K562 (cell line): Measurements from ENCODE around the gene CD72. TPM values are rescaled to one million over a fixed set of nuclear protein-coding genes. Genes with fewer than 3 reads are reported as not detected.

Experiments used
- ATAC-seq: fragments of 200-7000 bp; cut with Tn5 transposase; 3 replicates; pipeline ENCODE4 v1.9.1; 2020; ENCODE audit warnings: moderate library complexity
- BruUV-seq: library from RNA; stranded (reverse); fragments of 400-500 nt; replicated peaks from 2 replicates; lab custom pipeline; 2021; lab: Mats Ljungman, UMichigan
- CTCF ChIA-PET: fragments of 300-600 bp; formaldehyde crosslinking; extraction: SDS; loops from one replicate; lab custom pipeline; 2021; ENCODE audit warnings: low intra/inter-chr PET ratio; lab: Yijun Ruan, JAX
- POLR2A ChIA-PET: fragments of 300-600, 350-650 bp; sonication (Branson Sonifier 250); formaldehyde crosslinking; extraction: SDS; loops from one replicate; lab custom pipeline; 2021; ENCODE audit warnings: antibody characterized with exemption, inconsistent platforms; lab: Yijun Ruan, JAX
- DNase-seq, 4 experiments: peaks; one replicate each; pipeline versions ENCODE4 v3.0.0 to v3.0.0-alpha.2; 2011 to 2018; ENCODE audit warnings: low spot score in 3 of 4, mixed read lengths in 3 of 4; ENCODE audit errors: extremely low read depth in 1 of 4
- FAIRE-seq: peaks from 2 replicates; lab custom pipeline; 2011; peaks lifted over from hg19 to GRCh38; lab: Jason Lieb, UNC
- H2AFZ ChIP-seq: 2 replicates; pipeline ENCODE4 v1.6.0; 2011; ENCODE audit warnings: low read depth, low read length, control low read depth, inconsistent platforms
- H3K27ac ChIP-seq: fragments of 200-600 bp; 3 replicates; pipeline ENCODE4 v1.8.0; 2011; ENCODE audit warnings: low read depth, mild to moderate bottlenecking, control low read depth, inconsistent platforms, low read length, moderate library complexity, mixed read lengths; ENCODE audit errors: extremely low read depth
- H3K27me3 ChIP-seq, 2 experiments: fragments of 300-600 bp in 1 of 2; 2 replicates in 1 of 2; 3 replicates in 1 of 2; pipeline versions ENCODE4 v1.6.0 to v1.8.0; 2011; ENCODE audit warnings: inconsistent platforms in 2 of 2, low read length in 2 of 2, mild to moderate bottlenecking in 1 of 2, mixed read lengths in 1 of 2, moderate library complexity in 1 of 2; ENCODE audit not compliant: control insufficient read depth in 2 of 2, insufficient read depth in 2 of 2
- H3K36me3 ChIP-seq: fragments of 300-600 bp; 3 replicates; pipeline ENCODE4 v1.8.0; 2011; ENCODE audit warnings: mild to moderate bottlenecking, low read length, inconsistent platforms; ENCODE audit not compliant: control insufficient read depth, insufficient read depth
- H3K4me1 ChIP-seq, 2 experiments: fragments of 200-600 bp in 1 of 2; replicated peaks in 1 of 2; 2 replicates in 1 of 2; 3 replicates in 1 of 2; pipeline versions ENCODE4 v1.5.1 to v1.8.0; 2011; ENCODE audit warnings: inconsistent platforms in 2 of 2, low read length in 2 of 2, mild to moderate bottlenecking in 1 of 2, mixed read lengths in 1 of 2, moderate library complexity in 1 of 2; ENCODE audit not compliant: control insufficient read depth in 2 of 2, insufficient read depth in 2 of 2
- H3K4me2 ChIP-seq: 2 replicates; pipeline ENCODE4 v1.6.1; 2011; ENCODE audit warnings: low read length, control low read depth, inconsistent platforms, mixed read lengths; ENCODE audit not compliant: insufficient read depth
- H3K4me3 ChIP-seq: fragments of 200-600 bp; sonication (generic), shearing (Covaris generic); 2 replicates; pipeline ENCODE4 v1.5.1; 2016; ENCODE audit warnings: control low read depth, inconsistent platforms
- H3K79me2 ChIP-seq: fragments of 200-600 bp; 3 replicates; pipeline ENCODE4 v1.8.0; 2011; ENCODE audit warnings: low read length, inconsistent platforms; ENCODE audit not compliant: control insufficient read depth, insufficient read depth
- H3K9ac ChIP-seq, 2 experiments: 2 replicates each; pipeline versions ENCODE4 v1.6.0 to v1.6.1; 2011; ENCODE audit warnings: low read depth in 2 of 2, low read length in 2 of 2, control low read depth in 1 of 2, inconsistent platforms in 1 of 2, mild to moderate bottlenecking in 1 of 2, mixed read lengths in 1 of 2; ENCODE audit not compliant: insufficient read depth in 1 of 2
- H3K9me1 ChIP-seq: one replicate; pipeline ENCODE4 v1.6.0; 2011; ENCODE audit warnings: inconsistent platforms, mild to moderate bottlenecking, low read length, moderate library complexity; ENCODE audit not compliant: control insufficient read depth, insufficient read depth
- H3K9me3 ChIP-seq: replicated peaks from 2 replicates; pipeline ENCODE4 v1.5.1; 2011; ENCODE audit warnings: low read depth, low read length, inconsistent platforms; ENCODE audit not compliant: control insufficient read depth, insufficient read depth
- H4K20me1 ChIP-seq: replicated peaks from 2 replicates; pipeline ENCODE4 v1.6.1; 2011; ENCODE audit warnings: low read length, inconsistent platforms, mixed read lengths; ENCODE audit not compliant: control insufficient read depth, insufficient read depth
- ARID4B ChIP-seq: sonication (generic); formaldehyde crosslinking; IDR thresholded peaks from 2 replicates; pipeline ENCODE4 v1.8.0; 2022; ENCODE audit warnings: mild to moderate bottlenecking, missing genetic modification reagents
- CTBP1 ChIP-seq: fragments of 450-650 bp; IDR thresholded peaks from 2 replicates; pipeline ENCODE4 v1.6.1; 2016; ENCODE audit warnings: borderline replicate concordance
- ETS2 ChIP-seq: IDR thresholded peaks from 2 replicates; pipeline ENCODE4 v1.6.1; 2016; ENCODE audit warnings: borderline replicate concordance, missing genetic modification characterization, mild to moderate bottlenecking, moderate library complexity, missing compliant biosample characterization; ENCODE audit not compliant: poor library complexity, severe bottlenecking
- PHB2 ChIP-seq: fragments of 450-650 bp; IDR thresholded peaks from 2 replicates; pipeline ENCODE4 v1.6.1; 2017; ENCODE audit warnings: low read depth
- PML ChIP-seq: IDR thresholded peaks from 2 replicates; pipeline ENCODE4 v1.6.1; 2012; ENCODE audit warnings: low read length, inconsistent platforms
- PRPF4 ChIP-seq: fragments of 200-400 bp; formaldehyde crosslinking; IDR thresholded peaks from one replicate; pipeline ENCODE4 v1.6.1; 2017; ENCODE audit warnings: low read length, low read depth, mild to moderate bottlenecking; ENCODE audit not compliant: insufficient read depth, poor library complexity, severe bottlenecking
- PTRF ChIP-seq: fragments of 450-650 bp; IDR thresholded peaks from 2 replicates; pipeline ENCODE4 v1.6.1; 2016; ENCODE audit warnings: mild to moderate bottlenecking, missing genetic modification characterization, missing compliant biosample characterization
- RUNX1 ChIP-seq: sonication (generic); IDR thresholded peaks from 2 replicates; pipeline ENCODE4 v1.6.1; 2016; ENCODE audit warnings: antibody characterized with exemption, low read depth
- ZNF316 ChIP-seq: fragments of 450-650 bp; IDR thresholded peaks from 2 replicates; pipeline ENCODE4 v1.6.1; 2016
- WGBS: fragments of 100-300 bp; shearing (Covaris generic); methylation state at CpG from one replicate; pipeline ENCODE4 v1.1.6; 2016; ENCODE audit warnings: low coverage, mixed read lengths; ENCODE audit not compliant: insufficient coverage; ENCODE audit errors: missing lambda C conversion rate; 5-methylcytosine and 5-hydroxymethylcytosine counted together
- in situ Hi-C: fragments of 300-500 bp; cut with MboI; formaldehyde crosslinking; loops from 4 replicates; pipeline ENCODE4 v1.15.0; 2018; ENCODE audit warnings: inconsistent platforms, mixed read lengths
- intact Hi-C: fragments of 100-400 bp; cut with micrococcal nuclease; formaldehyde crosslinking; loops from 2 replicates; pipeline ENCODE4 v1.14.2; 2022
- polyA plus RNA-seq, 8 experiments: library from polyadenylated mRNA; depleted of rRNA in 4 of 8; stranded (reverse) in 5 of 8; unstranded in 3 of 8; fragments of >200 nt; fragmentation: Nextera tagmentation in 2 of 8; fragmentation: Illumina TruSeq in 1 of 8; extraction: Ambion mirVana in 2 of 8; extraction: Trizol in 1 of 8; gene quantifications; 2 replicates each; pipeline versions ENCODE4 v1.2.1 to v1.2.3, GENCODE V29; 2011 to 2014; ENCODE audit warnings: inconsistent platforms in 1 of 8, missing spikeins in 1 of 8
- total RNA-seq, 7 experiments: library from RNA; depleted of rRNA in 6 of 7; stranded (reverse); fragments of >200 nt in 6 of 7; fragmentation: Illumina TruSeq in 2 of 7; extraction: Trizol in 2 of 7; gene quantifications; 2 replicates each; pipeline versions ENCODE4 v1.2.1 to v1.2.3, GENCODE V29; 2011 to 2021; ENCODE audit warnings: low replicate concordance in 1 of 7

Gene CD72
- total and polyA plus RNA-seq, 9 of the 15 experiments (the other 6 are each of a cell fraction or from before 2014, with no cell fraction given), result 0.11 to 0.78 (median 0.27) TPM; not detected in 1

GRCh38 chr9:35639631-35640030, 21.4 kb upstream of the CD72 start:
- Histone ChIP-seq H3K27ac (no peak overlapping the region), H3K36me3 (no peaks in the 10 kb centered on the region), H3K9ac (no peak overlapping the region), H3K4me2 (no peak overlapping the region), H3K9me1 (no peaks in the 10 kb centered on the region), H2AFZ (no peak overlapping the region), H3K9me3 (no peaks in the 10 kb centered on the region), H3K4me3 (no peak overlapping the region), H3K27me3 (no peaks in the 10 kb centered on the region)
- WGBS, result 0% methylated on average over 1 of the region's 1 CpG
- DNase-seq (no peak), FAIRE-seq (no peak)
- ChIA-PET POLR2A (interaction anchor here (0.6 kb wide), 1 partner anchor 12 kb away, joined by 3 read pairs; no protein-coding TSS in a partner anchor), CTCF (no interaction called here)
- in situ Hi-C loops, result no loop called here
- TF ChIP-seq PTRF (tag), result no peak
- TF ChIP-seq PHB2, result no peak
- TF ChIP-seq ZNF316, result no peak
- TF ChIP-seq ETS2 (tag), result no peak
- no peak for TF ChIP-seq PRPF4
- TF ChIP-seq PML, result no peak
- TF ChIP-seq CTBP1, result no peak
- TF ChIP-seq ARID4B (CRISPR knock-in tag), result no peak
- TF ChIP-seq RUNX1, result no peak
- TF ChIP-seq, all 486 proteins: peak for 0
- no TSS peak for BruUV-seq
- intact Hi-C loops, result no loop called here
- no peaks in the 10 kb centered on the region for H3K79me2 ChIP-seq
- ATAC-seq, result no peak
- no peaks in the 10 kb centered on the region for H3K4me1 ChIP-seq
- H4K20me1 ChIP-seq, result no peaks in the 10 kb centered on the region
